Loucy (cell line): ENCODE results near the gene COL5A1.

Source experiments
- EZH2phosphoT487 ChIP-seq: fragments of 200-600 bp; IDR thresholded peaks from 2 replicates; pipeline ENCODE4 v1.6.1; 2018; ENCODE audit warnings: antibody characterized with exemption, mild to moderate bottlenecking, moderate library complexity, borderline replicate concordance
- TF ChIP-seq, protein P1 (sequence below): fragments of 200-600 bp; sonication (generic); conservative IDR thresholded peaks from 2 replicates; pipeline ENCODE4 v1.5.1; 2014; ENCODE audit warnings: mild to moderate bottlenecking, antibody characterized with exemption, low read length

DNA sequence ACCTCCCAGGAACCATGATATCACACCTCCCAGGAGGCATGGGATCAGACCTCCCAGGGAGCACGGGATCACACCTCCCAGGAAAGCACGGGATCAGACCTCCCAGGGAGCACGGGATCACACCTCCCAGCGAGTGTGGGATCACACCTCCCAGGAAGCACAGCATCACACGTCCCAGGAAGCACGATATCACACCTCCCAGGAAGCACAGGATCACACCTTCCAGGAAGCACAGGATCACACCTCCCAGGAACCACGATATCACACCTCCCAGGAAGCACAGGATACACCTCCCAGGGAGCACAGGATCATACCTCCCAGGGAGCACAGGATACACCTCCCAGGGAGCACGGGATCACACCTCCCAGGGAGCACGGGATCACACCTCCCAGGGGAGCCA, 209.0 kb downstream of the COL5A1 start:
- TF ChIP-seq, protein P1, sequence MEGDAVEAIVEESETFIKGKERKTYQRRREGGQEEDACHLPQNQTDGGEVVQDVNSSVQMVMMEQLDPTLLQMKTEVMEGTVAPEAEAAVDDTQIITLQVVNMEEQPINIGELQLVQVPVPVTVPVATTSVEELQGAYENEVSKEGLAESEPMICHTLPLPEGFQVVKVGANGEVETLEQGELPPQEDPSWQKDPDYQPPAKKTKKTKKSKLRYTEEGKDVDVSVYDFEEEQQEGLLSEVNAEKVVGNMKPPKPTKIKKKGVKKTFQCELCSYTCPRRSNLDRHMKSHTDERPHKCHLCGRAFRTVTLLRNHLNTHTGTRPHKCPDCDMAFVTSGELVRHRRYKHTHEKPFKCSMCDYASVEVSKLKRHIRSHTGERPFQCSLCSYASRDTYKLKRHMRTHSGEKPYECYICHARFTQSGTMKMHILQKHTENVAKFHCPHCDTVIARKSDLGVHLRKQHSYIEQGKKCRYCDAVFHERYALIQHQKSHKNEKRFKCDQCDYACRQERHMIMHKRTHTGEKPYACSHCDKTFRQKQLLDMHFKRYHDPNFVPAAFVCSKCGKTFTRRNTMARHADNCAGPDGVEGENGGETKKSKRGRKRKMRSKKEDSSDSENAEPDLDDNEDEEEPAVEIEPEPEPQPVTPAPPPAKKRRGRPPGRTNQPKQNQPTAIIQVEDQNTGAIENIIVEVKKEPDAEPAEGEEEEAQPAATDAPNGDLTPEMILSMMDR = no peak
- TF ChIP-seq EZH2phosphoT487 = no peak
